Measurements from ENCODE around the gene TMC3.

Gene TMC3

GRCh38 chr15:81282606-81282895, 91.5 kb downstream of the TMC3 start:
- DNase-seq (ENCODE audit: low read depth in 2 of 3, low spot score in 1 of 3) = no peak

GRCh38 chr15:81281766-81282605, 92.0 kb downstream of the TMC3 start:
- no peak for DNase-seq (ENCODE audit: low read depth in 2 of 3, low spot score in 1 of 3)

GRCh38 chr15:81281456-81281735, 92.6 kb downstream of the TMC3 start:
- no peak for DNase-seq (ENCODE audit: low read depth in 2 of 3, low spot score in 1 of 3)

All from stimulated activated CD4-positive, alpha-beta T cell treated with anti-CD3 and anti-CD28 coated beads, Interleukin-12 subunit alpha, Interleukin-12 subunit beta, amount 100 ng/mL, for 48 hours (primary cell).